Activated CD4-positive, alpha-beta T cell treated with anti-CD3 and anti-CD28 coated beads for 24 hours (primary cell): ENCODE data around the gene PRR36.

Source experiments
- DNase-seq, 2 donors: peaks; one replicate each; pipeline ENCODE4 v3.0.0-alpha.2; 2020; ENCODE audit warnings: low read depth in 2 of 2

The PRR36 gene

DNA sequence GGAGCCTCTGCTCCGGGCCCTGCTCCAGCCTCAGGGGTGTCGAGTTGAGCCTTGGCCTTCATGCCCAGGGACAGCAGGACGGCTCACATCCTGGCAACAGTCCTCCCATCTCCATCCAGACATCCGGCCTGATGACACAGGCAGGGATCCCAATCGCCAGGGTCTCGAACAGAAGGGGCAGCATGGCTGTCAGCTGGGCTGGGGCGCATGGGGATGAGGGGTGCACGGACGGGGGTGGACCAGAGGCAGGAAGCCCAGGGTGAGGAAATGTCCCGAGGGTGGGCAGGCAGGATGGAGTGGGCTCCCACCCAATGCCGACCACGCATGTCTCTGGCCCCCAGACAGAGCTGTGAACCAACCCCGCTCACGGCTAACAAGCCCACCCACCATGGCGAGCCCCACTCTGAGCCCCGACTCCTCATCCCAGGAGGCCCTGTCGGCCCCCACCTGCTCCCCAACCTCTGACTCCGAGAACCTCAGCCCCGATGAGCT, 28.0 kb downstream of the PRR36 start:
- no peak for DNase-seq

DNA sequence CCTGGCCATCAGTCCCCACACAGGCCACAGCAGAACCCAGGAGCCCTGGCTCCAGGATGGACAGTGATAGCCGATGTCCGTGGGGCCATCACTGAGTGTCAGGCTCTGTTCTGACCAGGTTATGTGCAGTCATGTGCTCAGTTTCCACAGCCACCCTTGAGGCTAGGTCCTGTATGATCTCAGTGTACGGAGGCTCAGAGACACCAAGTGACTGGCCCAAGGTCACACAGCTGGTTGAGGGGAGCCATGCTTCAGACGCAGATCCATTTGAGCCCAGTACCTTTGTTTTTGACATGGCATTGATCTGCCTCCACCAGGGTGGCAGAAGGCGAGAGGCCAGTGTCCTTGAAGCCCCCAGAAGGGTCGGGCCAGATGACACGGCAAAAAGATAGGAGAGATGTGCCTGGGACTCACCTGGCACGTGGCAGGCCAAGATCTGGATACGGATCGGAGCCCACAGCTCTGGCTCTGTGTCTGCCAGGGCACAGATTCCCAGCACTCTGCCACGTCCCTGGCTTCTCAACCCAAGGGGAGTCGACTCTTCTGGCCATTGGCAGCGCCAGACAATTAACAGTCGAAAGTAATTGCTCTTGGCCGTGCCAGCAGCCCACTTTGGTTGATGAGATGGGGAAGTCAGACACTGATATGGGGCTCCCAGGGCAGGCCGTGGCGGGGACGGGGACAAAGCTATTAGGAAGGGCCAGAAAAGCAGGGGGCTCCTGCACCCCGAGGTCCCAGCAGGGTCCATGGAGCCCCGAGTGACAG, 28.6 kb downstream of the PRR36 start:
- DNase-seq, result no peak

DNA sequence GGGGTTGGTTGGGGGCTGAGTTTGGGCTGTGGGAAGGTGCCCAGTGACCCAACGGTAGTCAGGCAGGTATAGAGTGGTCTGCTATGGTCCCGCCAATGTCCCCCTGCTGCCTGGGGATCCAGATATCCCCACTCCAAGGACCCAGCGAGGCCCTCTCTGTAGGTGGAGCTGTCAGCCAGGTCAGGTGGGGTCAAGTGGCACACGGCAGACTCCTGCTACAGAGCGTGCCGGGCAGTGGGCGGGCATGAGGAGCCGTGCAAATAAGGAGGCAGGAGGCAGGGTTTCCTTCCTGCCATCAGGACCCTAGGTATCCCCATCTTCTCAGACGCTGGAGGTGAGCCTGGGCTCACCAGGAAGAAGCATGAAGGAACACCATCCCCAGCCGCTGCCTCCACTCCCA, 29.2 kb downstream of the PRR36 start:
- DNase-seq, result no peak

DNA sequence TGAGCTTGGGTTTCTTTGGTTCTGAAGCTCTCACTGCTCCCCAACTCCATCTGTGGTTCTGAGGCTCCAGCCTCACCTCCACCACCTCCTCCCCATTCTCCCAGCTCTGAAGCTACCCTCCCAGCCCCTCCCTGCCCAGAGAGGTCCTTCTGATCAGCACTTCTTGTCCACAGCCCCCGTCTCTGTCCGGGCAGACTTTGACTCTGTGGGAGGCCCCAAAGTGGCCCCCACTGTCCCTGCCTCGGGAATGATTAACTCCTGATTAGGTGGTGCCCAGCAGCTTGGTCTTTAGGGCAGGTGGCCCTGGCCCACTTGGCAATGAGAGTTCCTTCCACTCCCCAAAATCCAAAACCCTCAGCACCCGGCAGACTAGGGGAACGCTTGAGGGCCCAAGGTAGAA, 29.8 kb downstream of the PRR36 start:
- DNase-seq, result no peak

DNA sequence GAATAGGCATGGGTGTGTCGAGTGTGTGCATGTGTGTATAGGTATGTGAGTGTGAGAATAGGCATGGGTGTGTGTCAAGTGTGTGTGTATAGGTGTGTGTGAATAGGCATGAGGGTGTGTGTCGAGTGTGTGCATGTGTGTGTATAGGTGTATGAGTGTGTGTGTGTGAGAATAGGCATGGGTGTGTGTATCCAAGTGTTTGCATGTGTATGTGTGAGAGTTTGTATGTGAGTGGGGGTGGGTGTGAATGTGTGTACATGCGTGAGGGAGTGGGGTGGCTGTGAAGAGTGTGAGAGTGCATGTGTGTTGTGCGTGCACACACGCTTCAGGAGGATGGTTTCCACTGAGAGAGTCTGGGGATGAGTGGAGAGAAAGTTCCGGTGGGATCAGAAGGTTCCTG, 30.7 kb downstream of the PRR36 start:
- DNase-seq, result no peak

DNA sequence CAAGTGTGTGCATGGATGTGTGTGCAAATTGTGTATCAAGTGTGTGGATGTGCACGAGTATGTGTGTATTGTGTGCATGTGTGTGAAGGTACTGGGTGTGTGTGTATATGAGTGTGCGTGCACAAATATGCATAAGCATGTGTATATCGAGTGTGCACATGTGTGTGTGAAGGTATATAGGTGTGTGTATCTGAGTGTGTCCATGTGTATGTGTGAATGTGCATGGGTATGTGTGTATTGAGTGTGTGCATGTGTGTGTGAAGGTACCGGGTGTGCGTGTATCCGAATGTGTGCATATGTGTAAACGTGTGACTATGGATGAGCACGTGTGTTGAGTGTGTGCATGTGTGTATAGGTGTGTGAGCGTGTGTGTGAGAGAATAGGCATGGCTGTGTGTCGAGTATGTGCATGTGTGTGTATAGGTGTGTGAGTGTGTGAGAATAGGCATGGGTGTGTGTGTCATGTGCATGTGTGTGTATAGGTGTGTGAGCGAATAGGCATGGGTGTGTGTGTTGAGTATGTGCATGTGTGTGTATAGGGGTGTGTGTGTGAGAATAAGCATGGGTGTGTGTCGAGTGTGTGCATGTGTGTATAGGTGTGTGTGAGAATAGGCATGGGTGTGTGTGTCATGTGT, 31.4 kb downstream of the PRR36 start:
- DNase-seq, result no peak

DNA sequence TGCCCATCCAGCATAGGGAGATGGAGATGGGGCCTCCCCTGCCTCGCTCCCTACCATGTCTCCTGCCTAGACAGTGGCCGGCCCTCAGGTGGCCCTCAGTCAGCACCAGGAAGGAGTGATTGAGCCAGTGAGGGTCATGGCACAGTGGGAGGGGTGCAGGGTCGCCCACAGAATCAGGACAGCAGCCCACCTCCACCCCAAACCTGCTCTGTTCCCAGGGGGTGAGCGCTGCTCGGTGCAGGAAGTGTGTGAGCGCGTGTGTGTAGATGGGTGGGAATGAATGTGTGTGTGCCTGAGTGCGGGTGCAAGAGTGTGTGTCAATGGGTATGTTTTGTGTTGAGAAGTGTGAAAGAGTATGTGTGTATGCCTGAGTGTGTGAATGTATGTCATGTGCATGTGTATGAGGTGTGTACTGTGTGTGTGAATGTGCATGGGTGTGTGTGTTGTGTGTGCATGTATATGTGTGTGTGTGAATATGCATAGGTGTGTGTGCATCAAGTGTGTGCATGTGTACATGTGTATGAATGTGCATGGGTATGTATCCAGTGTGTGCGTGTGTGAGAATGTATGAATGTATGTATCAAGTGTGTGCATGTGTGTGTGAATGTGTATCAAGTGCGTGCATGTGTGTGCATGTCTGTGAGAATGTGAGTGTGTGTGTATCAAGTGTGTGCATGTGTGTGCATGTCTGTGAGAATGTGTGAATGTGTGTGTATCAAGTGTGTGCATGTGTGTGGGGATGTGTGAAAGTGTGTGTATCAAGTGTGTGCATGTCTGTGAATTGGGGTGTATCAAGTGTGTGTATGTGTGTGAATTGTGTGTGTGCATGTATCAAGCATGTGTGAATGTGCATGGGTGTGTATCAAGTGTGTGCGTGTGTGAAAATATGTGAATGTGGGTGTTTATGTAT, 32.2 kb downstream of the PRR36 start:
- no peak for DNase-seq

DNA sequence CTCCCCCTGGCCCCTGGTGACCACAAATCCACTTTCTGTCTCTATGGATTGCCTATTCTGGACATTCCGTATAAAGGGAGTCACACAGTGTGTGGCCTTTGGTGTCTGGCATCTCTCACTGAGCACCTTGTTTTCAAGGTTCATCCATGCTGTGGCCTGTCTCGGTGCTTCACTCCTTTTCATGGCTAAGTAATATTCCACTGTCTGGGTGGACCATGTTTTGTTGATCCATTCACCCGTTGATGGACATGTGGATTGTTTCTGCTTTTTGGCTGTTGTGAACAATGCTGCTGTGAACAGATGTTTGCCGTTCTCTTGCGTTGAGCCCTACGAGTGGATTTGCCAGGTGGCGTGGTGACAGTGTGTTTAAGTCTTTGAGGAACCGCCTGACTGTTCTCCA, 33.6 kb downstream of the PRR36 start:
- DNase-seq, result no peak

DNA sequence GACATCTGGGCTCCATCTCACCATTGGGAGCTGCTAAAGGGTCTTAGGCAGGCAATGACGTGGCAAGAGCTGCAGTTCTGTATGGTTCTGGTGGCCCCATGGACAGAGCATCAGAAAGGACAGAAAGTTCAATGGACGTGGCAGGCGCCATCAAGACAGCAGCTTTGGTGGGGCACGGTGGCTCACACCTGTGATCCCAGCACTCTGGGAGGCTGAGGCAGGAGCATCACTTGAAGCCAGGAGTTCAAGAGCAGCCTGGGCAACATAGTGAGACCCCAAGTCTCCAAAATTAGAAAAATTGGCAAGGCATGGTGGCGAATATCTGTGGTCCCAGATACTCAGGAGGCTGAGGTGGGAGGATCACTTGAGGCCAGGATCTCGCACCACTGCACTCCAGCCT, 34.7 kb downstream of the PRR36 start:
- DNase-seq, result no peak

DNA sequence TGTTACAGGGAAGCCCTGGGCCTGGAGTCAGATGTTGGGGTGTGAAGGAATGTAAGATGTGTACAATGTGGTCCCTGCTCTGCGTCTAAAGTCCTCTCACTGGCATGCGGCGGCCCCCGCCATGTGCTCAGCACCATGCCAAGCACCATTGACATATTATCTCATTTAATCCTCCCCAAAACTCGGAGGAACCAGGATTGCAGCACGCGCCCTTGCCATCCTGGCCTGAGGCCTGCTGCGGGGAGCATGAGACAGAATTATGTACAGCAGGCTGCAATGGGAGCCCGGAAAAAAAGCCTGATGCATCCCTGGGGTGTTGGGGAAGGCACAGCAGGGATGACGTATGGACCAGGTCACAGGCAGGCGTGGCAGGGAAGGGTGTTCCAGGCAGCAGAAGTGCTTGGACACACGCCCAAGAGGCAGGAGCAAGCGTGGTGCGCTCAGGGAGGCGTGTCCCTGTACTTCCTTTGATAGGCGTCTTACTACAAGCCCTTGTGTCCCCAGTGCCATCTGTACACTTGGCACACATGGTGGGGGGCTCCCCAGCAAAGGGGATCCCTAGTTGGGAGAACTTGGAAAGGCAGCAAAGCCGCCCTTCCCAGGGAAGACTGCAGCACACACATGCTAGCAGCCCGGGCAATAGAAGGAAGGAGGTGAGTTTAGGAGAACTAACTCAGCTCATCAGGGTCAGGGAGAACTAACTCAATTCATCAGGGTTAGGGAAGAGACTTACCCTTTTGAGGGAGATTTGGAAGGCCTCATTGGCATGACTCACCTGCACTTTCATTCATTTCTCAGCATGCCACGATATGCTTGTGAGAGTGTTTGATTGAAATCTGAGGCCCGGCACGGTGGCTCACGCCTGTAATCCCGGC, 40.7 kb downstream of the PRR36 start:
- DNase-seq, result no peak

DNA sequence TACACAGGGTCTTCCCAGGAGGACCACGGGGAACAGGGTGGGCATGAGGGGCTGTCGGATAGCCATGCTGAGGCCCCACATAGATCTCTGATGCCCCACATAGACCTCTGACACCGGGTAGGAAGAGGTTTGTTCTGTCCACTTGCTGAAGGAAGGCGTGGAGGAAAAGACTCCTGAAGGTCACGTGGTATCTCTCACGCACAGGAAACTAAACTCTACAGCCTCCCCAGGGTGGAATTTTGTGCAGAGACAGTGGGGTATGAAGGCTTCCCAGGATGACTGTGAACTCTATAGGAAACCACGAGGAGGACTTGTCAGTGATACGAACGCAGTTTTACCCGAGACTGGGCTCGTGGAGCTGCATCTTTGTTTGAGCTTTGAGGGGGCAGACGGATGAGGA, 41.4 kb downstream of the PRR36 start:
- DNase-seq, result no peak

DNA sequence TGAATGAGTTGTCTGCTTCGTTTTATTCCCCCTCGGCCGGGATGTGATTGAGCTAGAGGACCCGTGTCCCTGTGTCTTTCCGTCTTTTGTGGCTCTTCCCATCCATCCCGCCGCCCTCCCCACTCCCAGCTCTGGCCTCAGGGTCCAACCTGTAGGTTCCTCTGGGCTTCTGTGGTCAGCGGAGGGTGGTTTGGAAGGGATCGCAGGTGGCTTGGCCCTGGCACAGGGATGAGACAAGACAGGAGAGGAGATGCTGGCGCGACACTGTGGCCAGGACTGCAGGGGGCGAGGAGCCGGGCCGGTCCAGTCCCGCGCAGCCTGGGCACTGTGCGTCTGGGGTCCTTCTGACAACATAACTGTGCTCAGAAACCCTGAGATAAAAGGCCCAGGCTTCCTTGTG, 42.2 kb downstream of the PRR36 start:
- DNase-seq, result no peak

DNA sequence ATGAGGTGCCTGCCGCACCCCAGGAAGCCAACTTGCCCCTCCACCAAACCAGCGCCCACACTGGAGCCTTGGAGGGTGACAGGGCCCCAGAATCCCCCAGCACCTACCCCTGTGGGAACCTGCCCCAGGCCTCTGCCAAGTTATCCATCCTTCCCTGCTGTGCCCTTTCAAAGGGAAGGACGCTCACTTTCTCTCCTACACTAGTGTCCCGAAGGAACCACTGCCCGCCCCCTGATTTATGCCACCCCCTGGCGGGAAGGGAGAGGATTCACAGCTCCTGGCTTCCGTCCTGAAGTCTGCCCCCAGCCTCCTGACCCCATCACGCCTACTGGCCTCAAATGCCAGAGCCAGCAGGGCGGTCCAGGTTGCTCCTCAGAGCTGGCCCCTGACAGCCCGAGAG, 42.7 kb downstream of the PRR36 start:
- DNase-seq, result no peak

DNA sequence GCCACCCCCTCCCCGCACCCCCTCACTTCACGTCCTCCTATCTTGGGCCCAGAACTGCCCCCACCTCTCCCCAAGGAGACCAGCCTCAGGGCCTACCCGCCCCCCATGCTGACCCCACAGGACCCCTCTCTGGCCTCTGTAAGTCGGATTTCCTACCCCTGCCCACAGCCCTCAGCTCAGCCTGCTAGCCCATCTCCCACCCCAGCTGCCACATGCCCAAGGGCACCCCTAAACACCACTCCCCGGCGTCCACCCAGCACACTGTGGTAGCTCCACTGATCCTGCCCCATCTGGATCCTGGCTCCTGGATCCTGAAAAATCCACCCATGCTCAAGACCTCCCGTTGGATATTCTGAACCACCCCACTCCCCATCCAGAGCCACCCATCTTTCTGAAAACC, 43.4 kb downstream of the PRR36 start:
- DNase-seq, result no peak

DNA sequence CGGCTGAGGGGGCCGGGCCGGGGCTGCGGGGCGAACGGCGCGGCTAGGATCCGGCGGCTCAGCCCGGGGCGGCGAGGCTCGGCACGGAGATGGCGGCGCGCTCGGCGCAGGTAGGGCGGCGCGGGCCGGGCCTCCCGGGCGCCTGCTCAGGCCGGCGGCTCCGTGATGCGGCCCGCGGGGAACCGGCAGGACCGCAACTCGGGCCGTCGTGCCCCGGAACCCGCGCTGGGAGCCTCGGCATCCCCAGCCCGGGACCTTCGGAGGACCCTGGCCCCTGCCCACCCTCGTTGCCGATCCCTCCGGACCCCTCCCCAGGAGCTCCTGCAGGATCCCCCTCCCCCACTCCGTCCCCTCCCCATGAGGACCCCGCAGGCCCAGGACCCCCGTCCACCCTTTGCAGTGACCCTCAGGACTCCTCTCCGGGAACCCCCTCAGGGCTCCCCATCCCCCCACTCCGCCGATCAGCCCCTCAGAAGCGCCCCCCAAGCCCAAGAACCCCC, 43.9 kb downstream of the PRR36 start:
- no peak for DNase-seq

DNA sequence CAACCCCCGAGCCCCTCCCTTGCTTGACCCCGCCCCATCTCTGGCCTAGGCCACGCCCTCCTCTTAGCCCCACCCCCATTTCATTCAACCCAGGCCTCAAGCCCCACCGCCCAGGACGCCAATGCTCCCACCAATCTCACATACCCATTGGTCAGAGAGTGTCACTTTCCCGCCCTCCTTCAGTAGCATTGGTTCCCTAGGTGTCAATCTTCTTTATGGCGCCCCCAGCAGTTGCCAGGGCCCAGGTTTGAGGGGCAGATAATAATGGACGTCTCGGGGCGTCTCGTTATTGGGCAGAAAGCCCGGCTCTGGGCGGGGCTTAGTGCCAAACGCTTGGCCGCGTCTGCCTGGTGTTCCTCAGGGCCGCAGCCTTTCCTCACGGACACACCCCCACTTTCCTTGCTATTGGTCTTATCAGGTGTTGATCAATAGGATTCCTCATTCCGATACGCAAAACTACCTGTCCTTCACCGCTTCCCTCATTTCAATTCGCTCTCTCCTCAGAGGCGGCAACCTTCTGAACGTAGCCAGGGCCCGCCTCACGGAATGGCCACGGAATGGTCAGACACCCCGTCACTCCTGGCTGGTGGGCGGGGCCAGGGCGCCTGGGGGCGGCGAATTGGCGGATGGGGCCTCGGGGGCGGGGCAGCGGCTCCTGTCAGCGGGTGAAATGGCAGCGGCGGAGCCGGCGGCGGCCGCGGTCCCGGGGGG, 44.5 kb downstream of the PRR36 start, which contains the start of gene EVI5L:
TSS of gene EVI5L (plus strand) at position 658 of the 711 bp plus-strand sequence. CDS start 16,325 bp downstream, outside the sequence.
- DNase-seq, result peak; percentile 99

DNA sequence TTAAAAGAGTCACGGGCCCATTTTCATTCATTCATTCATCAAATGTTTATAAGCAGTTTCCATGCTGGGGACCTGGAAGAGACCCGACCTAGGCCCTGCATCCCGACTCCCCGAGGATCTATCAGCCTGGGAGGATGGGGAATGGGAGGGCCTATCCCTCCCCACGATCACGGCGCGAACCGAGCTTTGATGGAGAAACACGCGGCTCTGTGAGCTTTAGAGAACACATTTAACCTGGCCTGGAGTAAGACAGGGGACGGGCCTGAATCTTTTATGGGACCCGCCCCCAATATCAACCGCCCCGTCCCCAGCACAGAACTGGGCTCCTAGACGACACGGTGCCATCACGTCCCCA, 45.0 kb downstream of the PRR36 start:
- DNase-seq, result no peak

DNA sequence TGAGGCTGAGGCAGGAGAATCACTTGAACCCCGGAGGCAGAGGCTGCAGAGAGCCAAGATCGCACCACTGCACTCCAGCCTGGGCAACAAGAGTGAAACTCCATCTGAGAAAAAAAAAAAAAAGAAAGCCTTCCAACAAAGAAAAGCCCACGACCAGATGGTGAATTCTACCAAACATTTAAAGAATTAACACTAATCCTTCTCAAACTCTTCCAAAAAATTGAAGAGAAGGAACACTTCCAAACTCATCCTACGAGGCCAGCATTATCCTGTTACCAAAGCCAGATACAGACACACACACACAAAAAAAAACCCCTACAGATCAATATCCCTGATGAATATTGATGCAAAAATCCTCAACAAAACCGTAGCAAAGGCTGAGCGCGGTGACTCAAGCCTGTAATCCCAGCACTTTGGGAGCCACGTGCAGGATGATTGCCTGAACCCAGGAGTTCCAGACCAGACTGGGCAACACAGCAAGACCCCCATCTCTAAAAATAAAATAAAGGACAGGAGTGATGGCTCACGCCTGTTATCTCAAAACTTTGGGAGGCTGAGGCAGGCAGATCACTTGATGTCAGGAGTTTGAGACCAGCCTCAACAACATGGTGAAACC, 50.4 kb downstream of the PRR36 start:
- DNase-seq, result no peak

DNA sequence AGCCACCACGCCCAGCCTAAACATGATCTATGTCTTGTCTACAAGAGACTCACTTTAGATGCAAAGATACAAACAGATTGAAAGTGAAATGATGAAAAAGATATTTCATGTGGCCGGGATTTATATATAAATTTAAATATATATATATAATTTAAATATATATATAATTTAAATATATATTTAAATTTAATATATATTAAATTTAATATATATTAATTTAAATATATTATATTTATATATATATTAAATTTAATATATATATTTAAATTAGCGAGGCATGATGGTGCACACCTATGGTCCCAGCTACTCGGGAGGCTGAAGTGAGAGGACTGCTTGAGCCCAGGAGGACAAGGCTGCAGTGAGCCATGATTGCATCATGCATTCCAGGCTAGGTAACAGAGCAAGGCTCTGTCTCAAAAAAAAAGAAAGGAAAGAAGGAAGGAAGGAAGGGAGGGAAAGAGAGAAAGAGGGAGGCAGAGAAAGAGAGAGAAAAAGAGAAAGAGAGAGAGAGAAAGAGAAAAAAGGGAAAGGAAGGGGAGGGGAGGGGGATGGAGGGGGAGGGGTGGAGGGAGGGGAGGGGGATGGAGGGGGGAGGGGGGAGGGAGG, 51.2 kb downstream of the PRR36 start:
- DNase-seq, result no peak

DNA sequence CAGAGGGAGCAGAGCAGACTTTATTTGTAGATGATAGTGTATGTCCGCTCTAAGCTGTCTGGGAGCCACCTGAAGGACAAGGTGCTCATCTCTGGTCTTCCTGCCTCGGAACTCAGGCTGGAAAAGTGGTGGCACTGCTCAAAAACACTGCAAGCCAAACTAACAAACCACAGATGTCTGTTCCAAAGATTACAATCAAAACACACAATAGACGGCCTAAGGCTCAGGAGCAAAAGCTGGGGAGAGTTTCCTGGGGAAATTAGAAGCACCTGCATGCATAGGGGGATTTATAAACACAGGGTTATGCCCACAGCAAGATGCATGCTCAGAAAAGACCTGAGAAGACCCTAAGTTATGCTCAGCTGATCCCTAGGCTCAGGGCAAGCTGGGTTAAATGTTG, 53.6 kb downstream of the PRR36 start:
- DNase-seq, result no peak
